Natural killer cell (primary cell): Measurements from ENCODE around the gene PNPLA4. TPM values are rescaled to one million over a fixed set of nuclear protein-coding genes. Genes with fewer than 3 reads are reported as not detected.

Experiments
- ATAC-seq, 3 donors: fragments of 150-1000 bp in 2 of 3; fragments of 200-7000 bp in 1 of 3; cut with Tn5 transposase; 1 replicate in 1 of 3; 2 replicates in 2 of 3; pipeline ENCODE4 v1.10.0; 2021; ENCODE audit warnings: mild to moderate bottlenecking in 2 of 3, moderate library complexity in 2 of 3
- DNase-seq, 2 donors: peaks; one replicate each; pipeline versions ENCODE4 v3.0.0 to v3.0.0-alpha.2; 2013 to 2021; ENCODE audit warnings: mixed read lengths in 1 of 2
- H3K27ac ChIP-seq: one replicate; pipeline ENCODE4 v1.5.1; 2013; ENCODE audit warnings: mild to moderate bottlenecking, low read length
- H3K27me3 ChIP-seq: one replicate; pipeline ENCODE4 v1.6.1; 2013; ENCODE audit warnings: low read length; ENCODE audit not compliant: control insufficient read depth, insufficient read depth
- H3K36me3 ChIP-seq: one replicate; pipeline ENCODE4 v1.6.1; 2013; ENCODE audit warnings: low read length; ENCODE audit not compliant: control insufficient read depth, insufficient read depth
- H3K4me1 ChIP-seq: one replicate; pipeline ENCODE4 v1.6.1; 2013; ENCODE audit warnings: low read length; ENCODE audit not compliant: control insufficient read depth, insufficient read depth
- H3K4me3 ChIP-seq: one replicate; pipeline ENCODE4 v1.5.1; 2013; ENCODE audit warnings: low read length
- H3K9me3 ChIP-seq: one replicate; pipeline ENCODE4 v1.6.1; 2013; ENCODE audit warnings: low read length; ENCODE audit not compliant: control insufficient read depth, insufficient read depth
- H3K27ac Mint-ChIP-seq, 2 donors: one replicate each; pipeline ENCODE4 v1.8.0; 2022; ENCODE audit warnings: mild to moderate bottlenecking in 2 of 2, mixed read lengths in 2 of 2, moderate library complexity in 1 of 2
- H3K27me3 Mint-ChIP-seq, 2 donors: one replicate each; pipeline ENCODE4 v1.8.0; 2022; ENCODE audit warnings: low read depth in 2 of 2, mixed read lengths in 2 of 2
- H3K36me3 Mint-ChIP-seq: one replicate; pipeline ENCODE4 v1.8.0; 2022; ENCODE audit warnings: mixed read lengths
- H3K4me1 Mint-ChIP-seq, 2 donors: one replicate each; pipeline ENCODE4 v1.8.0; 2022; ENCODE audit warnings: mixed read lengths in 2 of 2
- H3K4me3 Mint-ChIP-seq: one replicate; pipeline ENCODE4 v1.8.0; 2022; ENCODE audit warnings: mild to moderate bottlenecking, moderate library complexity, mixed read lengths
- H3K9me3 Mint-ChIP-seq, 2 donors: one replicate each; pipeline ENCODE4 v1.8.0; 2022; ENCODE audit warnings: mixed read lengths in 2 of 2
- CTCF ChIP-seq: fragments of 200-600 bp; IDR thresholded peaks from one replicate; pipeline ENCODE4 v1.8.0; 2022; ENCODE audit warnings: antibody characterized with exemption
- WGBS: methylation state at CpG from one replicate; pipeline ENCODE4 v1.1.7; 2013; ENCODE audit warnings: missing lambda C conversion rate; ENCODE audit not compliant: insufficient coverage; 5-methylcytosine and 5-hydroxymethylcytosine counted together
- intact Hi-C: fragments of 100-400 bp; cut with micrococcal nuclease; formaldehyde crosslinking; loops from one replicate; pipeline ENCODE4 v1.14.2; 2022
- total RNA-seq, 4 donors: library from RNA; stranded (reverse); fragments of 120-200 nt in 1 of 4; gene quantifications; one replicate each; pipeline versions ENCODE4 v1.2.3 to v1.2.4, GENCODE V29; 2013 to 2022

PNPLA4 gene
- total RNA-seq, 3 donors from 2014 or later (not counting 1 experiment from before 2014, with no cell fraction given) = 1.2 to 3.5 (median 2.8) TPM

- Histone ChIP-seq H3K36me3 (no peaks in the 10 kb centered on the region), H3K4me1 (no peaks in the 10 kb centered on the region), H3K27me3 (no peaks in the 10 kb centered on the region), H3K9me3 (no peaks in the 10 kb centered on the region), H3K27ac (no peak overlapping the region), H3K4me3 (no peak overlapping the region)
- Mint-ChIP-seq H3K27me3 (peaks cover 0 to under 1% of the 10 kb centered on the region in 2 donors), H3K9me3 (no peaks in the 10 kb centered on the region), H3K4me3 (no peak overlapping the region), H3K4me1 (no peaks in the 10 kb centered on the region), H3K27ac (no peak overlapping the region), H3K36me3 (no peaks in the 10 kb centered on the region)
- TF ChIP-seq CTCF = no peak
- 73% methylated on average over 9 of the region's 9 CpGs for WGBS
- intact Hi-C loops = no loop called here
- no peak for DNase-seq
- no peak for ATAC-seq
Observed at GRCh38 chrX:7891928-7892327, 35.3 kb downstream of the PNPLA4 start.

- H3K36me3 Mint-ChIP-seq = no peaks in the 10 kb centered on the region
- H3K4me1 Mint-ChIP-seq = no peaks in the 10 kb centered on the region
- no peak overlapping the region for H3K27ac Mint-ChIP-seq
- H3K4me1 ChIP-seq = no peaks in the 10 kb centered on the region
- no peaks in the 10 kb centered on the region for H3K9me3 ChIP-seq
- no peak overlapping the region for H3K4me3 Mint-ChIP-seq
- DNase-seq = no peak
- H3K27me3 Mint-ChIP-seq = peaks cover 0 to 8% of the 10 kb centered on the region in 2 donors
- no peak for TF ChIP-seq CTCF
- no peaks in the 10 kb centered on the region for H3K36me3 ChIP-seq
- H3K4me3 ChIP-seq = no peak overlapping the region
- intact Hi-C loops = no loop called here
- H3K9me3 Mint-ChIP-seq = peaks cover 2 to 3% of the 10 kb centered on the region in 2 donors
- WGBS = no CpG with 5 or more reads among the region's 2 CpGs
- H3K27ac ChIP-seq = no peak overlapping the region
- H3K27me3 ChIP-seq = no peaks in the 10 kb centered on the region
- no peak for ATAC-seq
Observed at GRCh38 chrX:7889680-7890079, 37.5 kb downstream of the PNPLA4 start.

- peaks cover 2 to 3% of the 10 kb centered on the region in 2 donors for H3K9me3 Mint-ChIP-seq
- H3K27me3 Mint-ChIP-seq = peaks cover 0 to 8% of the 10 kb centered on the region in 2 donors
- Histone ChIP-seq H3K4me1 (no peaks in the 10 kb centered on the region), H3K27ac (no peak overlapping the region), H3K27me3 (no peaks in the 10 kb centered on the region), H3K36me3 (no peaks in the 10 kb centered on the region), H3K9me3 (no peaks in the 10 kb centered on the region), H3K4me3 (no peak overlapping the region)
- H3K4me3 Mint-ChIP-seq = no peak overlapping the region
- intact Hi-C loops = no loop called here
- DNase-seq (peak in 1 of 2 donors; percentile 5), ATAC-seq (no peak)
- H3K4me1 Mint-ChIP-seq = no peaks in the 10 kb centered on the region
- no peaks in the 10 kb centered on the region for H3K36me3 Mint-ChIP-seq
- no peak overlapping the region for H3K27ac Mint-ChIP-seq
- TF ChIP-seq CTCF = no peak
- WGBS = no CpG with 5 or more reads among the region's 2 CpGs
Observed at GRCh38 chrX:7889135-7889534, 38.1 kb downstream of the PNPLA4 start.

- no peaks in the 10 kb centered on the region for H3K4me1 ChIP-seq
- no peak overlapping the region for H3K4me3 ChIP-seq
- H3K27ac ChIP-seq = no peak overlapping the region
- TF ChIP-seq CTCF = no peak
- no peaks in the 10 kb centered on the region for H3K36me3 Mint-ChIP-seq
- H3K9me3 ChIP-seq = no peaks in the 10 kb centered on the region
- DNase-seq (no peak), ATAC-seq (no peak)
- H3K27ac Mint-ChIP-seq = no peak overlapping the region
- no peaks in the 10 kb centered on the region for H3K27me3 Mint-ChIP-seq
- H3K36me3 ChIP-seq = no peaks in the 10 kb centered on the region
- no peaks in the 10 kb centered on the region for H3K4me1 Mint-ChIP-seq
- intact Hi-C loops = no loop called here
- H3K4me3 Mint-ChIP-seq = no peak overlapping the region
- no peaks in the 10 kb centered on the region for H3K9me3 Mint-ChIP-seq
- no peaks in the 10 kb centered on the region for H3K27me3 ChIP-seq
- 91% methylated on average over 2 of the region's 2 CpGs for WGBS
Observed at GRCh38 chrX:7876957-7877356, 50.3 kb downstream of the PNPLA4 start.
